Activated T-helper 1 cell treated with Interleukin-2 at 50 U/mL for 16 hours (primary cell): Measurements from ENCODE around the gene FILIP1.
"Not testable (repeated sequence)": the region's sequence is repeated elsewhere in the genome, so short reads cannot be mapped to it uniquely, and the experiment has no call there.

Source experiments
- DNase-seq: peaks from one replicate; pipeline ENCODE4 v3.0.0-alpha.2; 2020; ENCODE audit warnings: low read depth

FILIP1 gene

DNA sequence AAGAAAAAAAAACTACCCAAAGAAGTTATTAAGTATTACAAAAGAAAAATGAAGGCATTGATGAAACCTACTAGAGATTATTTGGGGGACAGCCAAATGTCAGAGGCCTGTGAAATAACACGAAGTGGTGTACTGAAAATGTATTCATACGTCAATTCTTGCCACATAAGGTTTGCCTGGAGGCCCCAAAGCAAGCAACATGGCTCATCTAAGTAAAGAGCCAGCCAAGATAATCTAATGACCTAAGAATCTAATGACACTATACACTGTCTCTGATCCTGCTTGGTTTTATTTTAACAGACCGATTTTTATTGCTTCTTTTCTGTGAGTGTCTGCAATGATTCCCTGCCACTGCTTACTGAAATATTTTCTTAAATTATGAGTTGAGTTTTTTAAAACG is 34.7 kb downstream of the FILIP1 start:
- no peak for DNase-seq

DNA sequence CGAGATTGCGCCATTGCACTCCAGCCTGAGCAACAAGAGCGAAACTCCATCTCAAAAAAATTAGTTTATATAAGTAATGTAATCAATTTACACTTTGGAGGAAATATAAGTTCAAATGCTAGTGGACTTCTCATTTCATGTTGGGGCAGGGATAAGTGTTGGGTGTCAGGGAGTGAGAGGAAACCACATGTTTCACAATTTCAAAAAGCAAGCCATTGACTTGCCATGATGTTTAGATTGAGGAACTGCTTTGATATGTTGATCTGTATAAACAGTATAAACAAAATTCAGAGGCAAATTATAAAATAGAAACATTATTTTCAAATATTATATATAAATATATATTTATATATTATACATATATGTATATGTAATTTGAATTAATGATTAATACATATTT is 42.7 kb downstream of the FILIP1 start:
- DNase-seq: no peak

- no peak for DNase-seq
Observed at GRCh38 chr6:75449630-75450206, 43.9 kb downstream of the FILIP1 start.

DNA sequence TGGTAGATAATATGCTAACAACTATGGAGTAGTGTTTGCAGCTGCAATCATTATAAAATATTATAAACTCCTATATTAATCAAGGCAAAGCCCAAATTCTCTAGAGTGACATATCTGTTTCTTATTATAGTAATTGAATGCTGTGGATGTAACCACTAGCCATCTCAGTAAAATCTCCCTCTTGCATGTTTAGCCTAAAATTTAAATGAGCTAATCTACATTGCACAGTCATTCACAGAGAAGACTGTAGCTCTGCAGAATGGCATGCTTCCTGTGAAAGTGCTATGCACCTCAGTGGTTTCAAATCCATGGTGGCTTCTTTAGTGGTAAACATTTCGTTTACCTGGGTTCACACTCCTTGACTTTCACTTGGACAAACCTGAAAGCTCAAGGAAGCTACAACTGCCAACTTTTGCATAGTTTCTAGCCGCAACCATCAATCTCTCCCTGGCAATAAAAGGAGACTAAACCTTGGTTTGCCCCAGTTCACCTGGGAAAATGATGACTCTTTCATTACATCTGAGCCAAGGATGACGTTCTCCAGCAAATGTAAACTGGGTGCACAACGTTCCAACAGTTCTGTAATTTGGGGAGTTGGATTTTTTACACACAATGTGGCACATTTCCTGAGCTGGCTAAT is 47.2 kb downstream of the FILIP1 start:
- DNase-seq: no peak

GRCh38 chr6:75445738-75446137 is 47.9 kb downstream of the FILIP1 start:
- DNase-seq: no peak

DNA sequence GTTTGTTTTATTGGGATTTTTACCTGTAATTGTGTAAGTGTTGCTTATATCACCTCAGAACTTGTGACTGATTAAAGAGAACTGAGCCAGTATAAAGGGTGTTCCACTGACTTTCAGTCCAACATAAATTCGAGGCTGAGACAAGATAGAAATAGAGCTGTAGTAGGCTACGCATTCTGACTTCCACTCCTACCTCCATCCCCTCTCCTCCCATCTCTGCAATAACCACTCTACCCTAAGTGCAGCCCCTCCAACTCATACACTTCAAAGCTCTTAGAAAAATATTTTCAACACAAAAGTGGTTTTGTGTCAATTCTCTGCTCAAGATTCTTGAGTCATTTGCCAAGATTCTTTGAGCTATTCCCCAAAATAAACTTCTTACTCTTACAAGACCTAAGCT is 48.7 kb downstream of the FILIP1 start:
- DNase-seq: no peak

DNA sequence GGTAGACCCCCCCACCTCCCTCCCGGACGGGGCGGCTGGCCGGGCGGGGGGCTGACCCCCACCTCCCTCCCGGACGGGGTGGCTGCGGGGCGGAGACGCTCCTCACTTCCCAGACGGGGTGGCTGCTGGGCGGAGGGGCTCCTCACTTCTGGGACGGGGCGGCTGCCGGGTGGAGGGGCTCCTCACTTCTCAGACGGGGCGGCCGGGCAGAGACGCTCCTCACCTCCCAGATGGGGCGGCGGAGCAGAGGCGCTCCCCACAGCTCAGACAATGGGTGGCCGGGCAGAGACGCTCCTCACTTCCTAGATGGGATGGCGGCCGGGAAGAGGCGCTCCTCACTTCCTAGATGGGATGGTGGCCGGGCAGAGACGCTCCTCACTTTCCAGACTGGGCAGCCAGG is 51.7 kb downstream of the FILIP1 start:
- DNase-seq: not testable (repeated sequence)

DNA sequence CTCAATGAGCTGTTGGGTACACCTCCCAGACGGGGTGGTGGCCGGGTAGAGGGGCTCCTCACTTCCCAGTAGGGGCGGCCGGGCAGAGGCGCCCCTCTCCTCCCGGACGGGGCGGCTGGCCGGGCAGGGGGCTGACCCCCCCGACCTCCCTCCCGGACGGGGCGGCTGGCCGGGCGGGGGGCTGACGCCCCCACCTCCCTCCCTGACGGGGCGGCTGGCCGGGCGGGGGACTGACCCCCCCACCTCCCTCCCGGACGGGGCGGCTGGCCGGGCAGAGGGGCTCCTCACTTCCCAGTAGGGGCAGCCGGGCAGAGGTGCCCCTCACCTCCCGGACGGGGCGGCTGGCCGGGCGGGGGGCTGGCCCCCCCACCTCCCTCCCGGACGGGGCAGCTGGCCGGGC is 52.1 kb downstream of the FILIP1 start:
- not testable (repeated sequence) for DNase-seq

- no peak for DNase-seq
Observed at GRCh38 chr6:75438442-75439116, 55.0 kb downstream of the FILIP1 start.

DNA sequence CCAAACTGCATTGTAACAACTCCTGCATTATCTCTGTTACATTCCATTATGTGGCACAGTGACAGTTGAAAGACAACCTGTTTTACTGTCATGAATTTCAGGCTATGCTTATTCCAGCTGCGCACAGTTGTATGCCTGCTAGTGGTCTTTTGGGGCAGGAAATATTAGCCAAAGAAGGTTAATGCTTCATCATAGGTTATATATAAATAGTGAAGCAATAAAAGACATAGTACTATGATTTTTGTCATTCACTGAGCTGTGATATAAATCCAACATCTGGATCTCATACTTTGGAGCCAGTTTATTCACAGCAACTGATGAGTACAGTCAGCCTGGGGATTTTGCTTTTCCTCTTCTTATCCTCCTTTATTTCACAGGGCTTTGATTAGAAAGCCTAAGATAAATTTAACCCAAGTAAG is 55.6 kb downstream of the FILIP1 start:
- no peak for DNase-seq

GRCh38 chr6:75437421-75437891 is 56.1 kb downstream of the FILIP1 start:
- no peak for DNase-seq

GRCh38 chr6:75436869-75437268 is 56.7 kb downstream of the FILIP1 start:
- DNase-seq: no peak

DNA sequence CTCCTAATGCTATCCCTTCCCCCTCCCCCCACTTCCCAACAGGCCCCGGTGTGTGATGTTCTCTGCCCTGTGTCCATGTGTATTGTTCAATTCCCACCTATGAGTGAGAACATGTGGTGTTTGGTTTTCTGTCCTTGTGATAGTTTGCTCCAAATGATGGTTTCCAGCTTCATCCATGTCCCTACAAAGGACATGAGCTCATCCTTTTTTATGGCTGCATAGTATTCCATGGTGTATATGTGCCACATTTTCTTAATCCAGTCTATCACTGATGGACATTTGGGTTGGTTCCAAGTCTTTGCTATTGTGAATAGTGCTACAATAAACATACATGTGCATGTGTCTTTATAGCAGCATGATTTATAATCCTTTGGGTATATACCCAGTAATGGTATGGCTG is 60.8 kb downstream of the FILIP1 start:
- DNase-seq: not testable (repeated sequence)

- DNase-seq: no peak
Observed at GRCh38 chr6:75431379-75431778, 62.2 kb downstream of the FILIP1 start.

DNA sequence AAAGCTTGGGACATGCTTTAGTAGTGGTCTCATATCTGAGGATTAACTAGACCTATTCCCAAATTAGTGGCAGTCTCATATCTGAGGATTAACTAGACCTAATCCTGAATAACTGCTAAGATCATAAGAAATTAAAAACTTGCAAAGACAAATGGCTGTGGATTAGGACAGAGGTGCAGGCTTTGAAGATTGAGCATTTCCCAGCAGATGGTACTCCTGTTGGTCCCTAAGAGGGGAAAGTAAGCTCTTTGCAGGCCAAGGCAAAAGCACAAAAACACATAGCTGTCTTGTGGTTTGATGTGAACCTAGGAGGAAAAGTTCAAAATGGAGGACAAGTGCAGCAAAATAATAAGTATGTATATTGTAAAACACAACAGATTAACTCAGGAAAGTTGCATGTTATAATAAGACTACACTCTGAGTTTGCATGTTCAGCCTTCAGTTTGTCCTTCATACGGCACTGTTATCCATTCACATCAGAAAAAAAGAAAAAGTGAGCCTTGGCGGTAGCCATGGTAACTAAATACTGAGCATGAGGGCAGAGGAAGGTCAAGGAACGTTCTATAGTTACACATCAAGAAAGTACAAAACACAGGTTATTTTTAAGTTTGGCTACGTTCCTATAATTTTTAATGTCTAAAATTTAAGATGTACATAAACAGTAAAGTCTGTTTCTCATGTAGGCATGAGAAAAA is 62.8 kb downstream of the FILIP1 start:
- DNase-seq: no peak

DNA sequence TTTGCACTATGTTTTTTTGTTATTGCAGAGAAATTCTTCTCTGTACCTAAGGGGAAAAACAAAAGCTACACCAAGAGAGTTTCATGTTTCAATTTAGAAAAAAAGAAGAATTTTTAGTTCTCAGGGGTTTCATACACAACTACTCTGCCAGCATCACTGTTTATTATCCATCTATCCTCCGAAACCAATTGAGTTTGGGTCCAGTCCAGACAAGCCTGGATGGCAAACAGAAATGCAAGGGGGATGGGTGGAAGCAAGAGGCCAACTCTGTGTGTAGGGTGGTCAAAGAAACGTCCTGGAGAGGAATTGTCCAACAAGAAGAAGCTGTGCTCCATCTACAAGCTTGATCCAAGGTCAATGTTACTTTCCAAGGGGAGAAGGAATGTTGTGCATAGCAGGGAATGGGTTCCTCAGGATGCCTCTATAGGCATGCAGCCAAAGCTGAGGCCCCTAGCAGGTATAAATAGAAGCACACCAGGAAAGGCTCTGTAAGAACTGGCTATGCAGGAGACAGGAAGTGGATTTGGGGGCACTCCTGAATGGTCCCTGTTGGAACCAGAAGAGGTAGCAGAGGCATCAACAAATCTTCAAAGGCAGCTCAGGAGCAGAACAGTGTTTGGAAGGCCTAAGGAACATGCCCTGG is 64.4 kb downstream of the FILIP1 start:
- DNase-seq: no peak

GRCh38 chr6:75428204-75428603 is 65.4 kb downstream of the FILIP1 start:
- DNase-seq: no peak

- no peak for DNase-seq
Observed at GRCh38 chr6:75427329-75427728, 66.3 kb downstream of the FILIP1 start.

GRCh38 chr6:75424618-75425548 is 68.7 kb downstream of the FILIP1 start:
- no peak for DNase-seq

DNA sequence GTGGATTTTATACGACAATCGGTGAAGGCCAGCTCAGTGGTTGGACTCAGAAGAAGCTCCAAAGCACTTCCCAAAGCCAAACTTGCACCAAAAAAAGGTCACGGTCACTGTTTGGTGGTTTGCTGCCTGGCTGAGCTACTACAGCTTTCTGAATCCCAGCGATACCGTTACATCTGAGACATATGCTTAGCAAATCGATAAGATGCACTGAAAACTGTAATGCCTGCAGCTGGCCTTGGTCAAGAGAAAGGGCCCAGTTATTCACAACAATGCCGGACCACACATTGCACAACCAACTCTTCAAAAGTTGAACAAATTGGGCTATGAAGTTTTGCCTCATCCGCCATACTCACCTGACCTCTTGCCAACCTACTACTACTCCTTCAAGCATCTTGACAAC is 70.2 kb downstream of the FILIP1 start:
- DNase-seq: no peak

DNA sequence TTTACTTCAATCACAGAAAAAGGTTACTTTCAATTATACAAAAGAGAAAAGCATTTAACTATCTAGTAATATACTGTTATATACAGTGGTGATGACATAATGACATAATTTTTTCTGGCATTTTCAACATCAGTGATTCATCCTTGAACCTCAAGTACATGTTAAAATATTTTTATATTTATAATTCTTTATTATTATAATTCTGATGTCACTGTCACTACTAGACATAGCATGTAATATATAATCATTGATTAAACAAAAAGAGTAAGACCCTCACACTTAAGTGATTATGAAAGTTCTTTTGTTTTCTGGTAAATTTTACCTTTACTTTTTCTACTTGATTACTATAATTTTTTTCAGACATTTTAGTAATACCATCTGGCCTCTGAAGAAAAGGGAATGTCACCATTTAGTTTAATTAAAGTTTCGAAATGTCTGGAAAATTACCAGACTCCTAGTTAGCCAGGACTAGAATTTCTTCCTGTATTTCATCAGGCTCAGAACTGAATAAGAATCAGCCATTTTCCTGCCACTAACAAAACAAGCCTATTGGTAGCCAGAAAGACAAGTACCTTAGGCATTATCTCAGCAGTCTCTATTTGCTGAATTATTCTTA is 71.5 kb downstream of the FILIP1 start:
- no peak for DNase-seq
